Epithelial cell of proximal tubule (primary cell): ENCODE data around the gene NKX3-2. TPM values are rescaled to one million over a fixed set of nuclear protein-coding genes. Genes with fewer than 3 reads are reported as not detected.

Source experiments
- DNase-seq: peaks from one replicate; pipeline ENCODE4 v3.0.0-alpha.2; 2011; ENCODE audit warnings: low read depth
- H3K4me3 ChIP-seq: 2 replicates; pipeline ENCODE4 v1.5.1; 2011; ENCODE audit warnings: low read depth, mild to moderate bottlenecking, low read length
- total RNA-seq: library from RNA; depleted of rRNA; stranded (reverse); fragments of >200 nt; gene quantifications from 2 replicates; pipeline ENCODE4 v1.2.3, GENCODE V29; 2015
- TF ChIP-seq, protein P1 (sequence below): conservative IDR thresholded peaks from 2 replicates; pipeline ENCODE4 v1.5.1; 2012; ENCODE audit warnings: low read depth, mild to moderate bottlenecking, low read length

NKX3-2 gene
- total RNA-seq, 1 donor from 2014 or later = not detected

DNA sequence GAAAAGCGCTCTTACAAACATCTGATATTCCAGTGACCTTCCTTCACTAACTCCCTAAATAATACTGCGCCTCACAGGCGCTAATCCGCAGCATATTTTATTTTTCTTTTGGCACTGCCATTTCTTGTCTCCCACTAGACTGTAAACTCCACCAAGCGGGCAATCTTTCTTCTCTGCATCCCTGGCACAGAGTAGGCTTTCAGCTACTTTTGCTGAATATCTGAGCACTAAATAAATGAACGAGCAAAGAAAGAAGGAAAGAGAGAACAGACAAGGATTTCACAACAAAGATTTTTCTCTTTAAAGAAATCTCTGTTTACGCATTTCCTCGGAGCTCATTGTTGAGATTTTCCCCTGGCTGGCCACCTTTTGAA lies 12.7 kb downstream of the NKX3-2 start:
- TF ChIP-seq, protein P1, sequence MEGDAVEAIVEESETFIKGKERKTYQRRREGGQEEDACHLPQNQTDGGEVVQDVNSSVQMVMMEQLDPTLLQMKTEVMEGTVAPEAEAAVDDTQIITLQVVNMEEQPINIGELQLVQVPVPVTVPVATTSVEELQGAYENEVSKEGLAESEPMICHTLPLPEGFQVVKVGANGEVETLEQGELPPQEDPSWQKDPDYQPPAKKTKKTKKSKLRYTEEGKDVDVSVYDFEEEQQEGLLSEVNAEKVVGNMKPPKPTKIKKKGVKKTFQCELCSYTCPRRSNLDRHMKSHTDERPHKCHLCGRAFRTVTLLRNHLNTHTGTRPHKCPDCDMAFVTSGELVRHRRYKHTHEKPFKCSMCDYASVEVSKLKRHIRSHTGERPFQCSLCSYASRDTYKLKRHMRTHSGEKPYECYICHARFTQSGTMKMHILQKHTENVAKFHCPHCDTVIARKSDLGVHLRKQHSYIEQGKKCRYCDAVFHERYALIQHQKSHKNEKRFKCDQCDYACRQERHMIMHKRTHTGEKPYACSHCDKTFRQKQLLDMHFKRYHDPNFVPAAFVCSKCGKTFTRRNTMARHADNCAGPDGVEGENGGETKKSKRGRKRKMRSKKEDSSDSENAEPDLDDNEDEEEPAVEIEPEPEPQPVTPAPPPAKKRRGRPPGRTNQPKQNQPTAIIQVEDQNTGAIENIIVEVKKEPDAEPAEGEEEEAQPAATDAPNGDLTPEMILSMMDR = no peak
- DNase-seq = no peak
- H3K4me3 ChIP-seq = no peak overlapping the region

DNA sequence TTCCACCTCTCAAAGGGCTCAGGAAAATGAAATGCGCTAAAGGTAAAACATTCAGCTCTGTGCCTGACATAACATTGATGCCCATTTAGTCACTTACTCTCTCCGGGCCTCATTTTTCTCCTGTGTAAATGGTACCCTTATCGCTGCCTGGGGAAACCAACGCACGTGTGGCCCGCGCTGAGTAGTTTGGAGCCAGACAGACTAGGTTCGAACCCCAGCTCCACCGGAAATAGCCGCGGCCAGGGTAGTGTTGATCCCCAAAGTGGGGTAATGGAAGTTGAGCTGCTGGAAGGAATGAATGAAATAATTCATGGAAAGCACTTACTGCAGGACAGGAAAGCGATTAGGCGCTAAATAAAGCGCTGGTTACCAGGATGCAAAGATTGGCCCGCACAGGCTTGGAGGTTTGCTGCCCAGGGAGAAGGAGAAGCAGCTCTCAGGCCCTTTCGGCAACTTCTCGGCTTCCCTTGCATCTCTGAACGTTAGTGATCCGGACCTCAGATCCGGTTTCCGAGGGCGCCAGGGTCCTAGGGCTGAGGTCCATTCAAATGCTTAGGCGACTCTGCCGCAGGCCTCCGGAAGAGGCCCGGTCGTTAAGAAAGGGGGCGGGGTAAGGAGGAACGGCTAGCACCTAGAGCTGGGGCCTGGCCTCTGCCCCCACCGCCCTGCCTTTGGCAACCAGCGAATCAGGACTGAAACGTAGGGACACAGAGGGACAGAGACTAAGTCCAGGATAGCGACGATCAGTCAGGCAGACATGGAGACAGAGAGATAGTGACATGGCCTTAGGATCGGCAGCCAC lies 13.3 kb downstream of the NKX3-2 start:
- no peak overlapping the region for H3K4me3 ChIP-seq
- TF ChIP-seq, protein P1 = no peak
- DNase-seq = no peak

GRCh38 chr4:13529128-13529919 lies 15.0 kb downstream of the NKX3-2 start:
- TF ChIP-seq, protein P1 = no peak
- H3K4me3 ChIP-seq = no peak overlapping the region
- no peak for DNase-seq

GRCh38 chr4:13528821-13529127 lies 15.5 kb downstream of the NKX3-2 start:
- no peak for DNase-seq
- TF ChIP-seq, protein P1 = no peak
- H3K4me3 ChIP-seq = no peak overlapping the region

GRCh38 chr4:13527981-13528820 lies 16.1 kb downstream of the NKX3-2 start:
- DNase-seq = no peak
- H3K4me3 ChIP-seq = no peak overlapping the region
- TF ChIP-seq, protein P1 = no peak

- DNase-seq = no peak
- H3K4me3 ChIP-seq = no peak overlapping the region
- TF ChIP-seq, protein P1 = no peak
Observed at GRCh38 chr4:13527192-13527980, 16.9 kb downstream of the NKX3-2 start.
